HEK293 (cell line): ENCODE data around the gene NOP10.

Source experiments
- CTCF ChIA-PET: fragments of 350-600 bp; formaldehyde crosslinking; extraction: SDS; loops from one replicate; lab custom pipeline; 2021; ENCODE audit warnings: antibody characterized with exemption; lab: Yijun Ruan, JAX
- POLR2A ChIA-PET: fragments of 300-600 bp; formaldehyde crosslinking; extraction: SDS; loops from one replicate; lab custom pipeline; 2020; ENCODE audit warnings: antibody characterized with exemption, inconsistent platforms; lab: Yijun Ruan, JAX
- H3K27ac ChIP-seq: fragments of 200-500 bp; sonication (Bioruptor generic); 2 replicates; pipeline ENCODE4 v1.5.1; 2014; ENCODE audit warnings: low read depth, low read length, control low read depth, inconsistent platforms; ENCODE audit errors: extremely low read depth
- H3K36me3 ChIP-seq, 2 experiments: fragments of 200-500 bp in 1 of 2; sonication (Bioruptor generic) in 1 of 2; 1 replicate in 1 of 2; 2 replicates in 1 of 2; pipeline ENCODE4 v1.5.1; 2014 to 2017; ENCODE audit warnings: inconsistent platforms in 2 of 2, low read length in 2 of 2; ENCODE audit not compliant: control insufficient read depth in 2 of 2, insufficient read depth in 1 of 2
- H3K4me1 ChIP-seq: fragments of 200-500 bp; sonication (Bioruptor generic); 2 replicates; pipeline ENCODE4 v1.5.1; 2014; ENCODE audit warnings: mild to moderate bottlenecking, low read length, inconsistent platforms; ENCODE audit not compliant: control insufficient read depth, insufficient read depth
- H3K4me3 ChIP-seq: 2 replicates; pipeline ENCODE4 v1.5.1; 2011; ENCODE audit warnings: low read depth, mild to moderate bottlenecking, control low read depth, low read length, moderate library complexity
- H3K9me3 ChIP-seq: fragments of 200-500 bp; sonication (Bioruptor generic); 2 replicates; pipeline ENCODE4 v1.5.1; 2014; ENCODE audit warnings: low read depth, low read length, inconsistent platforms; ENCODE audit not compliant: control insufficient read depth, insufficient read depth
- BCL6B ChIP-seq: fragments of 450-650 bp; formaldehyde crosslinking; IDR thresholded peaks from 2 replicates; pipeline ENCODE4 v1.5.1; 2017; ENCODE audit warnings: missing biosample characterization, missing genetic modification characterization
- EGR2 ChIP-seq: fragments of 450-650 bp; formaldehyde crosslinking; IDR thresholded peaks from 2 replicates; pipeline ENCODE4 v1.5.1; 2016; ENCODE audit warnings: low read depth, missing biosample characterization, missing genetic modification characterization
- HOXA7 ChIP-seq: sonication (generic); formaldehyde crosslinking; IDR thresholded peaks from 2 replicates; pipeline ENCODE4 v1.8.1; 2022; ENCODE audit warnings: missing genetic modification reagents, borderline replicate concordance
- HOXC10 ChIP-seq: sonication (generic); formaldehyde crosslinking; IDR thresholded peaks from 2 replicates; pipeline ENCODE4 v1.8.1; 2023; ENCODE audit warnings: mild to moderate bottlenecking, missing genetic modification reagents
- IKZF3 ChIP-seq: fragments of 450-650 bp; IDR thresholded peaks from 2 replicates; pipeline ENCODE4 v1.5.0; 2018; ENCODE audit warnings: missing biosample characterization, mild to moderate bottlenecking, missing genetic modification characterization, moderate library complexity
- KLF1 ChIP-seq: fragments of 450-650 bp; formaldehyde crosslinking; IDR thresholded peaks from 2 replicates; pipeline ENCODE4 v1.5.1; 2016; ENCODE audit warnings: missing biosample characterization, missing genetic modification characterization
- KLF17 ChIP-seq: fragments of 450-650 bp; formaldehyde crosslinking; IDR thresholded peaks from 2 replicates; pipeline ENCODE4 v1.5.1; 2016; ENCODE audit warnings: missing biosample characterization, missing genetic modification characterization
- KLF9 ChIP-seq: fragments of 450-650 bp; formaldehyde crosslinking; IDR thresholded peaks from 2 replicates; pipeline ENCODE4 v1.5.1; 2016; ENCODE audit warnings: missing biosample characterization, missing genetic modification characterization, low read depth
- OSR2 ChIP-seq: fragments of 450-650 bp; formaldehyde crosslinking; IDR thresholded peaks from 2 replicates; pipeline ENCODE4 v1.5.1; 2016; ENCODE audit warnings: missing biosample characterization, missing genetic modification characterization
- PRDM1 ChIP-seq: fragments of 450-650 bp; formaldehyde crosslinking; IDR thresholded peaks from 2 replicates; pipeline ENCODE4; 2016; ENCODE audit warnings: missing biosample characterization, missing genetic modification characterization
- SCRT2 ChIP-seq: fragments of 450-650 bp; formaldehyde crosslinking; IDR thresholded peaks from 2 replicates; pipeline ENCODE4 v1.5.1; 2016; ENCODE audit warnings: missing biosample characterization, missing genetic modification characterization
- SP7 ChIP-seq: fragments of 450-650 bp; formaldehyde crosslinking; IDR thresholded peaks from 2 replicates; pipeline ENCODE4 v1.5.1; 2016; ENCODE audit warnings: missing biosample characterization, missing genetic modification characterization
- WT1 ChIP-seq: fragments of 450-650 bp; formaldehyde crosslinking; IDR thresholded peaks from 2 replicates; pipeline ENCODE4 v1.5.1; 2016; ENCODE audit warnings: missing biosample characterization, missing genetic modification characterization
- ZBTB17 ChIP-seq: fragments of 450-650 bp; formaldehyde crosslinking; IDR thresholded peaks from 2 replicates; pipeline ENCODE4 v1.5.1; 2016; ENCODE audit warnings: missing biosample characterization, missing genetic modification characterization
- ZBTB8A ChIP-seq: fragments of 450-650 bp; formaldehyde crosslinking; IDR thresholded peaks from 2 replicates; pipeline ENCODE4 v1.5.1; 2016; ENCODE audit warnings: missing biosample characterization, missing genetic modification characterization
- ZFP69B ChIP-seq: fragments of 450-650 bp; formaldehyde crosslinking; IDR thresholded peaks from 2 replicates; pipeline ENCODE4 v1.5.1; 2016; ENCODE audit warnings: missing biosample characterization, missing genetic modification characterization
- ZNF146 ChIP-seq: fragments of 450-650 bp; formaldehyde crosslinking; IDR thresholded peaks from 2 replicates; pipeline ENCODE4 v1.5.1; 2016; ENCODE audit warnings: missing biosample characterization, missing genetic modification characterization
- ZNF157 ChIP-seq: fragments of 450-650 bp; formaldehyde crosslinking; IDR thresholded peaks from 2 replicates; pipeline ENCODE4 v1.5.1; 2016; ENCODE audit warnings: missing biosample characterization, missing genetic modification characterization
- ZNF169 ChIP-seq: fragments of 450-650 bp; formaldehyde crosslinking; IDR thresholded peaks from 2 replicates; pipeline ENCODE4 v1.5.1; 2016; ENCODE audit warnings: missing biosample characterization, missing genetic modification characterization
- ZNF223 ChIP-seq: fragments of 450-650 bp; formaldehyde crosslinking; IDR thresholded peaks from 2 replicates; pipeline ENCODE4 v1.5.1; 2016; ENCODE audit warnings: missing biosample characterization, missing genetic modification characterization
- ZNF335 ChIP-seq: fragments of 450-650 bp; formaldehyde crosslinking; conservative IDR thresholded peaks from 2 replicates; pipeline ENCODE4 v1.5.1; 2016; ENCODE audit warnings: missing biosample characterization, missing genetic modification characterization
- ZNF341 ChIP-seq: fragments of 450-650 bp; formaldehyde crosslinking; IDR thresholded peaks from 2 replicates; pipeline ENCODE4; 2016; ENCODE audit warnings: low read depth, missing biosample characterization, missing genetic modification characterization
- ZNF350 ChIP-seq: fragments of 450-650 bp; formaldehyde crosslinking; IDR thresholded peaks from 2 replicates; pipeline ENCODE4 v1.5.0; 2017; ENCODE audit warnings: missing biosample characterization, mild to moderate bottlenecking, missing genetic modification characterization
- ZNF37A ChIP-seq: fragments of 450-650 bp; IDR thresholded peaks from 2 replicates; pipeline ENCODE4 v1.5.1; 2018; ENCODE audit warnings: missing biosample characterization, missing genetic modification characterization
- ZNF501 ChIP-seq: fragments of 450-650 bp; formaldehyde crosslinking; IDR thresholded peaks from 2 replicates; pipeline ENCODE4 v1.5.1; 2016; ENCODE audit warnings: missing biosample characterization, missing genetic modification characterization
- ZNF521 ChIP-seq: fragments of 450-650 bp; formaldehyde crosslinking; IDR thresholded peaks from 2 replicates; pipeline ENCODE4 v1.5.1; 2017; ENCODE audit warnings: missing biosample characterization, mild to moderate bottlenecking, missing genetic modification characterization
- ZNF549 ChIP-seq: fragments of 450-650 bp; IDR thresholded peaks from 2 replicates; pipeline ENCODE4 v1.5.1; 2018; ENCODE audit warnings: missing biosample characterization, missing genetic modification characterization, mild to moderate bottlenecking, inconsistent platforms, moderate library complexity
- ZNF571 ChIP-seq: fragments of 450-650 bp; formaldehyde crosslinking; IDR thresholded peaks from 2 replicates; pipeline ENCODE4 v1.5.0; 2017; ENCODE audit warnings: missing biosample characterization, missing genetic modification characterization
- ZNF600 ChIP-seq: fragments of 450-650 bp; formaldehyde crosslinking; IDR thresholded peaks from 2 replicates; pipeline ENCODE4 v1.5.1; 2016; ENCODE audit warnings: missing biosample characterization, missing genetic modification characterization
- ZNF626 ChIP-seq: fragments of 450-650 bp; sonication (Bioruptor Pico); formaldehyde crosslinking; IDR thresholded peaks from 2 replicates; pipeline ENCODE4 v1.5.1; 2018; ENCODE audit warnings: missing biosample characterization, missing genetic modification characterization, inconsistent platforms
- ZNF629 ChIP-seq: fragments of 450-650 bp; formaldehyde crosslinking; IDR thresholded peaks from 2 replicates; pipeline ENCODE4 v1.5.1; 2017; ENCODE audit warnings: missing biosample characterization, missing genetic modification characterization
- TF ChIP-seq, protein P1 (sequence below): fragments of 450-650 bp; formaldehyde crosslinking; IDR thresholded peaks from 2 replicates; pipeline ENCODE4 v1.5.1; 2016; ENCODE audit warnings: missing biosample characterization, missing genetic modification characterization, low read depth

The NOP10 gene

DNA sequence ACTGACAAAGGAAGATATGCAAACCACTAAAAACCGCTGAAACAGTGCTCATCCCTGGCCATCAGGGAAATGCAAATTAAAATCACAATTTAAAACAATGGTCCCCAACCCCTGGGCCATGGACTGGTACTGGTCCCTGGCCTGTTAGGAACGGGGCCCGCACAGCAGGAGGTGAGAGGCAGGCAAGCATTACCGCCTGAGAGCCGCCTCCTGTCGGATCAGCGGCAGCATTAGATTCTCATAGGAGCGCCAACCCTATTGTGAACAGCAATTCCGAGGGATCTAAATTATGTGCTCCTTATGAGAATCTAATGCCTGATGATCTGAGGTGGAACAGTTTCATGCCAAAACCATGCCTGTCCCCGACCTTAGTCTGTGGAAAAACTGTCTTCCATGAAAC, 19.7 kb downstream of the NOP10 start (continued):
- TF ChIP-seq ZNF350 (tag by site-specific recombination) (no peak), HOXC10 (CRISPR knock-in tag) (no peak), ZNF37A (tag by site-specific recombination) (no peak), ZNF223 (tag by site-specific recombination) (no peak)

DNA sequence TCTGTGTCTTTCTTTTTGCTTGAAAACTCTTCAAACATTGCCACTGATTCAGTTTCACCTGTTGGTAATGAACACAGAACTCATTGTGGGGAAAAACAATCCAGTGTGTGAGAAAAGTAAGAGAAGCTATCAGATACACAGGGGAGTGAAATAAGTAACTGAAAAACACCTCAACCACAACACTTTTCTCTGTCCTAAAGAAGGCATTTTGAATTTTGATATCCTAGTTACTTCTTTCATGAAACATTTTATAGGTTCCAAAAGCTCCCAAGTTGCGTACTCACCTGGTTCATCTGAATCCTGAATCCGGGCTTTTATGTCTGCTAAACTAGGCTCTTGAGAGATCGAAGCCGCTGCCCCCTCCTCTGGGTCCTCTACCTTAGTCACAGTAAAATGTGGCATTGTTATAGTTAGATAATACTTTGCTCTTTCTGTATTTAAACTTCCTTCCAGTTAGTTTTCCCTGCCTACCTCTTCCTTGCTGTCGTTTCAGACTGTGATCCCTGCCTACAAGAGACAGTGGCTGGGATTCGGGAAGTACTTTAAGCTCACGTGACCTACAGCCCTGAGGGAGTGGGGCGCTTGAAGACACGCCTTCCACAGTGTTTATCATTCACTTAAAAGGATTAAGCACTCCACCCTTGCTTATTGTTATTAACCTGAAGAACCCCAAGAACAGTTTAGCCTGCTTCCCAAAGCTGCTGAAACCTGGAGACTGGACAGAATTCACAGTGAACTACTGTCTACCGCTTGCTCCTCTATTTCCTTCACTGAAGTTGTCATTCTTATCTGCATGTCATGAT, 24.5 kb downstream of the NOP10 start:
- peaks cover 7% of the 10 kb centered on the region; the same call in 1 of the 2 replicates for H3K4me1 ChIP-seq
- H3K4me3 ChIP-seq: peak overlapping the region; percentile 38
- ChIA-PET POLR2A (interaction anchor here (0.6 to 1.2 kb wide), 3 partner anchors 10 to 88 kb away, joined by 3 to 5 read pairs (median 3); no protein-coding TSS in a partner anchor), CTCF (interaction anchor here (0.5 to 1.3 kb wide), 3 partner anchors 15 to 78 kb away, joined by 3 read pairs; no protein-coding TSS in a partner anchor)
- TF ChIP-seq ZNF341 (tag by site-specific recombination) (peak; percentile 95), ZBTB8A (tag by site-specific recombination) (no peak), HOXA7 (CRISPR knock-in tag) (no peak), ZNF169 (tag by site-specific recombination) (no peak), ZNF501 (tag by site-specific recombination) (no peak), ZNF626 (tag by site-specific recombination) (no peak), OSR2 (tag by site-specific recombination) (0 out of 2 replicates have a peak, but pooled peaks have one; percentile 29), ZNF629 (tag by site-specific recombination) (peak; percentile 27; the same call in 1 of the 2 replicates), PRDM1 (tag by site-specific recombination) (0 out of 2 replicates have a peak, but pooled peaks have one; percentile 12), ZNF521 (tag by site-specific recombination) (no peak), SP7 (tag by site-specific recombination) (peak; percentile 27; the same call in 1 of the 2 replicates), ZNF571 (no peak), BCL6B (tag by site-specific recombination) (no peak), ZNF157 (tag by site-specific recombination) (no peak), KLF1 (peak; percentile 79), ZNF549 (no peak), KLF9 (tag by site-specific recombination) (peak; percentile 52; the same call in 1 of the 2 replicates), WT1 (tag by site-specific recombination) (peak; percentile 60; the same call in 1 of the 2 replicates), ZNF335 (0 out of 2 replicates have a peak, but pooled peaks have one; percentile 24), ZBTB17 (tag by site-specific recombination) (peak; percentile 47), EGR2 (tag by site-specific recombination) (no peak), KLF17 (tag by site-specific recombination) (peak; percentile 56; the same call in 1 of the 2 replicates), SCRT2 (peak; percentile 86), ZNF146 (tag by site-specific recombination) (no peak), ZFP69B (tag by site-specific recombination) (no peak), ZNF600 (tag by site-specific recombination) (0 out of 2 replicates have a peak, but pooled peaks have one; percentile 32), IKZF3 (tag by site-specific recombination) (peak; percentile 74; the same call in 1 of the 2 replicates)
- TF ChIP-seq, protein P1, sequence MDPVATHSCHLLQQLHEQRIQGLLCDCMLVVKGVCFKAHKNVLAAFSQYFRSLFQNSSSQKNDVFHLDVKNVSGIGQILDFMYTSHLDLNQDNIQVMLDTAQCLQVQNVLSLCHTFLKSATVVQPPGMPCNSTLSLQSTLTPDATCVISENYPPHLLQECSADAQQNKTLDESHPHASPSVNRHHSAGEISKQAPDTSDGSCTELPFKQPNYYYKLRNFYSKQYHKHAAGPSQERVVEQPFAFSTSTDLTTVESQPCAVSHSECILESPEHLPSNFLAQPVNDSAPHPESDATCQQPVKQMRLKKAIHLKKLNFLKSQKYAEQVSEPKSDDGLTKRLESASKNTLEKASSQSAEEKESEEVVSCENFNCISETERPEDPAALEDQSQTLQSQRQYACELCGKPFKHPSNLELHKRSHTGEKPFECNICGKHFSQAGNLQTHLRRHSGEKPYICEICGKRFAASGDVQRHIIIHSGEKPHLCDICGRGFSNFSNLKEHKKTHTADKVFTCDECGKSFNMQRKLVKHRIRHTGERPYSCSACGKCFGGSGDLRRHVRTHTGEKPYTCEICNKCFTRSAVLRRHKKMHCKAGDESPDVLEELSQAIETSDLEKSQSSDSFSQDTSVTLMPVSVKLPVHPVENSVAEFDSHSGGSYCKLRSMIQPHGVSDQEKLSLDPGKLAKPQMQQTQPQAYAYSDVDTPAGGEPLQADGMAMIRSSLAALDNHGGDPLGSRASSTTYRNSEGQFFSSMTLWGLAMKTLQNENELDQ (tag by site-specific recombination): no peak
- no peaks in the 10 kb centered on the region for H3K9me3 ChIP-seq
- H3K27ac ChIP-seq: no peak overlapping the region
- H3K36me3 ChIP-seq: no peaks in the 10 kb centered on the region
